Measurements from ENCODE around the gene FUT2. TPM values are rescaled to one million over a fixed set of nuclear protein-coding genes. Genes with fewer than 3 reads are reported as not detected.

Gene FUT2
- total and polyA plus RNA-seq, 2 of the 13 experiments (the other 11 are each of a cell fraction or from before 2014, with no cell fraction given) = 0.07 TPM; not detected in 1

DNA sequence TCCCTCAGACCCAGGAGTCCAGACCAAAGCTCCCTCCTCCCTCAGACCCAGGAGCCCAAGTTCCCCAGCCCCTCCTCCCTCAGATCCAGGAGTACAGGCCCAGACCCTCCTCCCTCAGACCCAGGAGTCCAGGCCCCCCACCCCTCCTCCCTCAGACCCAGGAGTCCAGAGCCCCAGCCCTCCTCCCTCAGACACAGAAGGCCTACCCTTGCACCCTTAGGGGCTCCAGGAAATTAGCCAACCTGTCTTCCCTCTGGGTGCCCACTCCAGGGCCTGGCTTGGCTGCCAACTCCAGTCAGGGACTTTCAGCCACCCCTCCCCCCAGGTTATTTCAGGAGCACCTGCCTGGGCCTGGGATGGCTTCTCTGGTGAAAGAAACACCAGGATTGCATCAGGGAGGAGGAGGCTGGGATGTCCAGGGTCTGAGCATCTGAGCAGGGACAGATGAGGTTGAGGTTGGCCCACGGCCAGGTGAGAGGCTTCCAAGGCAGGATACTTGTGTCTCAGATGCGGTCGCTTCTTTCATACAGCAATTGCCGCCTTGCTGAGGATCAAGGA is 59.4 kb downstream of the FUT2 start, which contains the start of gene FGF21 (continued):
- no peak for TF ChIP-seq MED13 (CRISPR knock-in tag; IDR thresholded peaks at IDR 0.05)
- no peak for TF ChIP-seq MIER2 (CRISPR knock-in tag; IDR thresholded peaks at IDR 0.05)
- no peak for TF ChIP-seq ZNF446 (CRISPR knock-in tag; IDR thresholded peaks at IDR 0.05)
- TF ChIP-seq, protein P1, sequence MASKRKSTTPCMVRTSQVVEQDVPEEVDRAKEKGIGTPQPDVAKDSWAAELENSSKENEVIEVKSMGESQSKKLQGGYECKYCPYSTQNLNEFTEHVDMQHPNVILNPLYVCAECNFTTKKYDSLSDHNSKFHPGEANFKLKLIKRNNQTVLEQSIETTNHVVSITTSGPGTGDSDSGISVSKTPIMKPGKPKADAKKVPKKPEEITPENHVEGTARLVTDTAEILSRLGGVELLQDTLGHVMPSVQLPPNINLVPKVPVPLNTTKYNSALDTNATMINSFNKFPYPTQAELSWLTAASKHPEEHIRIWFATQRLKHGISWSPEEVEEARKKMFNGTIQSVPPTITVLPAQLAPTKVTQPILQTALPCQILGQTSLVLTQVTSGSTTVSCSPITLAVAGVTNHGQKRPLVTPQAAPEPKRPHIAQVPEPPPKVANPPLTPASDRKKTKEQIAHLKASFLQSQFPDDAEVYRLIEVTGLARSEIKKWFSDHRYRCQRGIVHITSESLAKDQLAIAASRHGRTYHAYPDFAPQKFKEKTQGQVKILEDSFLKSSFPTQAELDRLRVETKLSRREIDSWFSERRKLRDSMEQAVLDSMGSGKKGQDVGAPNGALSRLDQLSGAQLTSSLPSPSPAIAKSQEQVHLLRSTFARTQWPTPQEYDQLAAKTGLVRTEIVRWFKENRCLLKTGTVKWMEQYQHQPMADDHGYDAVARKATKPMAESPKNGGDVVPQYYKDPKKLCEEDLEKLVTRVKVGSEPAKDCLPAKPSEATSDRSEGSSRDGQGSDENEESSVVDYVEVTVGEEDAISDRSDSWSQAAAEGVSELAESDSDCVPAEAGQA (IDR thresholded peaks at IDR 0.05; ENCODE audit: low read depth) = no peak
- TF ChIP-seq, protein P1 (CRISPR knock-in tag; IDR thresholded peaks at IDR 0.05; ENCODE audit: borderline replicate concordance) = no peak
- no peak for TF ChIP-seq SMYD3 (CRISPR knock-in tag; IDR thresholded peaks at IDR 0.05)
- TF ChIP-seq ZNF768 (CRISPR knock-in tag; IDR thresholded peaks at IDR 0.05) = no peak
- peak; percentile 41; the same call in 1 of the 2 replicates for TF ChIP-seq NCOA2 (CRISPR knock-in tag; IDR thresholded peaks at IDR 0.05)
- TF ChIP-seq AHR (CRISPR knock-in tag; IDR thresholded peaks at IDR 0.05) = no peak
- no peak for TF ChIP-seq ZNF124 (CRISPR knock-in tag; IDR thresholded peaks at IDR 0.05)
- TF ChIP-seq, protein P2, sequence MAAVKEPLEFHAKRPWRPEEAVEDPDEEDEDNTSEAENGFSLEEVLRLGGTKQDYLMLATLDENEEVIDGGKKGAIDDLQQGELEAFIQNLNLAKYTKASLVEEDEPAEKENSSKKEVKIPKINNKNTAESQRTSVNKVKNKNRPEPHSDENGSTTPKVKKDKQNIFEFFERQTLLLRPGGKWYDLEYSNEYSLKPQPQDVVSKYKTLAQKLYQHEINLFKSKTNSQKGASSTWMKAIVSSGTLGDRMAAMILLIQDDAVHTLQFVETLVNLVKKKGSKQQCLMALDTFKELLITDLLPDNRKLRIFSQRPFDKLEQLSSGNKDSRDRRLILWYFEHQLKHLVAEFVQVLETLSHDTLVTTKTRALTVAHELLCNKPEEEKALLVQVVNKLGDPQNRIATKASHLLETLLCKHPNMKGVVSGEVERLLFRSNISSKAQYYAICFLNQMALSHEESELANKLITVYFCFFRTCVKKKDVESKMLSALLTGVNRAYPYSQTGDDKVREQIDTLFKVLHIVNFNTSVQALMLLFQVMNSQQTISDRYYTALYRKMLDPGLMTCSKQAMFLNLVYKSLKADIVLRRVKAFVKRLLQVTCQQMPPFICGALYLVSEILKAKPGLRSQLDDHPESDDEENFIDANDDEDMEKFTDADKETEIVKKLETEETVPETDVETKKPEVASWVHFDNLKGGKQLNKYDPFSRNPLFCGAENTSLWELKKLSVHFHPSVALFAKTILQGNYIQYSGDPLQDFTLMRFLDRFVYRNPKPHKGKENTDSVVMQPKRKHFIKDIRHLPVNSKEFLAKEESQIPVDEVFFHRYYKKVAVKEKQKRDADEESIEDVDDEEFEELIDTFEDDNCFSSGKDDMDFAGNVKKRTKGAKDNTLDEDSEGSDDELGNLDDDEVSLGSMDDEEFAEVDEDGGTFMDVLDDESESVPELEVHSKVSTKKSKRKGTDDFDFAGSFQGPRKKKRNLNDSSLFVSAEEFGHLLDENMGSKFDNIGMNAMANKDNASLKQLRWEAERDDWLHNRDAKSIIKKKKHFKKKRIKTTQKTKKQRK (IDR thresholded peaks at IDR 0.05; ENCODE audit: low read length) = no peak
- TF ChIP-seq ZNF329 (CRISPR knock-in tag; IDR thresholded peaks at IDR 0.05; ENCODE audit: low read depth) = no peak
- TF ChIP-seq MAFK (conservative IDR thresholded peaks at IDR 0.05 in 1 of 2, IDR thresholded peaks at IDR 0.05 in 1 of 2; ENCODE audit: low read length in 2 of 2) = no peak
- TF ChIP-seq YEATS2 (CRISPR knock-in tag; IDR thresholded peaks at IDR 0.05; ENCODE audit: borderline replicate concordance) = no peak
- TF ChIP-seq MZF1 (CRISPR knock-in tag; IDR thresholded peaks at IDR 0.05; ENCODE audit: borderline replicate concordance) = no peak
- TF ChIP-seq, protein P3, sequence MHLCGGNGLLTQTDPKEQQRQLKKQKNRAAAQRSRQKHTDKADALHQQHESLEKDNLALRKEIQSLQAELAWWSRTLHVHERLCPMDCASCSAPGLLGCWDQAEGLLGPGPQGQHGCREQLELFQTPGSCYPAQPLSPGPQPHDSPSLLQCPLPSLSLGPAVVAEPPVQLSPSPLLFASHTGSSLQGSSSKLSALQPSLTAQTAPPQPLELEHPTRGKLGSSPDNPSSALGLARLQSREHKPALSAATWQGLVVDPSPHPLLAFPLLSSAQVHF (CRISPR knock-in tag; IDR thresholded peaks at IDR 0.05) = no peak
- TF ChIP-seq, protein P4, sequence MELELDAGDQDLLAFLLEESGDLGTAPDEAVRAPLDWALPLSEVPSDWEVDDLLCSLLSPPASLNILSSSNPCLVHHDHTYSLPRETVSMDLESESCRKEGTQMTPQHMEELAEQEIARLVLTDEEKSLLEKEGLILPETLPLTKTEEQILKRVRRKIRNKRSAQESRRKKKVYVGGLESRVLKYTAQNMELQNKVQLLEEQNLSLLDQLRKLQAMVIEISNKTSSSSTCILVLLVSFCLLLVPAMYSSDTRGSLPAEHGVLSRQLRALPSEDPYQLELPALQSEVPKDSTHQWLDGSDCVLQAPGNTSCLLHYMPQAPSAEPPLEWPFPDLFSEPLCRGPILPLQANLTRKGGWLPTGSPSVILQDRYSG (CRISPR knock-in tag; IDR thresholded peaks at IDR 0.05) = no peak
- no peak for TF ChIP-seq ZNF678 (CRISPR knock-in tag; IDR thresholded peaks at IDR 0.05)
- TF ChIP-seq, protein P5, sequence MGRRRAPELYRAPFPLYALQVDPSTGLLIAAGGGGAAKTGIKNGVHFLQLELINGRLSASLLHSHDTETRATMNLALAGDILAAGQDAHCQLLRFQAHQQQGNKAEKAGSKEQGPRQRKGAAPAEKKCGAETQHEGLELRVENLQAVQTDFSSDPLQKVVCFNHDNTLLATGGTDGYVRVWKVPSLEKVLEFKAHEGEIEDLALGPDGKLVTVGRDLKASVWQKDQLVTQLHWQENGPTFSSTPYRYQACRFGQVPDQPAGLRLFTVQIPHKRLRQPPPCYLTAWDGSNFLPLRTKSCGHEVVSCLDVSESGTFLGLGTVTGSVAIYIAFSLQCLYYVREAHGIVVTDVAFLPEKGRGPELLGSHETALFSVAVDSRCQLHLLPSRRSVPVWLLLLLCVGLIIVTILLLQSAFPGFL (CRISPR knock-in tag; IDR thresholded peaks at IDR 0.05) = no peak
- TF ChIP-seq ZNF121 (CRISPR knock-in tag; IDR thresholded peaks at IDR 0.05) = no peak
